Loucy (cell line): ENCODE data around the gene FBXO42.

Source experiments
- H2AFZ ChIP-seq: fragments of 200-600 bp; sonication (generic); 2 replicates; pipeline ENCODE4 v1.6.0; 2016; ENCODE audit warnings: antibody characterized with exemption, mild to moderate bottlenecking, low read length, moderate library complexity
- H3F3A ChIP-seq: fragments of 200-600 bp; 2 replicates; pipeline ENCODE4 v1.6.0; 2016; ENCODE audit warnings: antibody characterized with exemption, low read depth, mild to moderate bottlenecking
- H3K27me3 ChIP-seq: fragments of 200-600 bp; sonication (generic); 2 replicates; pipeline ENCODE4 v1.6.1; 2014; ENCODE audit warnings: low read length, mild to moderate bottlenecking; ENCODE audit not compliant: insufficient read depth, poor library complexity, severe bottlenecking
- H3K36me3 ChIP-seq: fragments of 200-600 bp; sonication (generic); 2 replicates; pipeline ENCODE4 v1.6.1; 2016; ENCODE audit warnings: low read length; ENCODE audit not compliant: insufficient read depth
- H3K4me1 ChIP-seq: fragments of 200-600 bp; sonication (generic); 2 replicates; pipeline ENCODE4 v1.5.1; 2014; ENCODE audit warnings: low read length, mild to moderate bottlenecking; ENCODE audit not compliant: insufficient read depth, poor library complexity, severe bottlenecking
- H3K4me2 ChIP-seq: fragments of 200-600 bp; sonication (generic); 2 replicates; pipeline ENCODE4 v1.6.0; 2014; ENCODE audit warnings: antibody characterized with exemption, low read length, low read depth, mild to moderate bottlenecking; ENCODE audit not compliant: poor library complexity, severe bottlenecking
- H3K4me3 ChIP-seq: fragments of 200-600 bp; sonication (generic); 2 replicates; pipeline ENCODE4 v1.5.1; 2014; ENCODE audit warnings: low read length, mild to moderate bottlenecking, mixed read lengths; ENCODE audit not compliant: poor library complexity, severe bottlenecking
- H3K79me2 ChIP-seq: fragments of 200-600 bp; sonication (generic); 2 replicates; pipeline ENCODE4 v1.6.1; 2014; ENCODE audit warnings: low read length; ENCODE audit not compliant: insufficient read depth
- H3K9ac ChIP-seq: fragments of 200-600 bp; sonication (generic); 2 replicates; pipeline ENCODE4 v1.6.0; 2014; ENCODE audit warnings: mild to moderate bottlenecking, low read depth, low read length, moderate library complexity; ENCODE audit not compliant: poor library complexity, severe bottlenecking
- H3K9me2 ChIP-seq: fragments of 200-600 bp; sonication (generic); replicated peaks from 2 replicates; pipeline ENCODE4 v1.6.1; 2016; ENCODE audit warnings: low read depth, low read length, mixed read lengths
- H3K9me3 ChIP-seq: fragments of 200-600 bp; sonication (generic); 2 replicates; pipeline ENCODE4 v1.6.1; 2014; ENCODE audit warnings: mild to moderate bottlenecking, antibody characterized with exemption, low read length, low read depth; ENCODE audit not compliant: insufficient read depth
- H4K20me1 ChIP-seq: fragments of 200-600 bp; sonication (generic); 2 replicates; pipeline ENCODE4 v1.6.0; 2014; ENCODE audit warnings: antibody characterized with exemption, low read length, mild to moderate bottlenecking; ENCODE audit not compliant: insufficient read depth, poor library complexity, severe bottlenecking
- CTCF ChIP-seq: fragments of 200-600 bp; sonication (generic); conservative IDR thresholded peaks from 2 replicates; pipeline ENCODE4 v1.5.1; 2014; ENCODE audit warnings: mild to moderate bottlenecking, antibody characterized with exemption, low read length
- EZH2phosphoT487 ChIP-seq: fragments of 200-600 bp; IDR thresholded peaks from 2 replicates; pipeline ENCODE4 v1.6.1; 2018; ENCODE audit warnings: antibody characterized with exemption, mild to moderate bottlenecking, moderate library complexity, borderline replicate concordance

Gene FBXO42

GRCh38 chr1:16231331-16232315 lies 120.7 kb downstream of the FBXO42 start:
- H3K4me3 ChIP-seq, result no peak overlapping the region
- no peaks in the 10 kb centered on the region for H4K20me1 ChIP-seq
- no peaks in the 10 kb centered on the region for H3K9me2 ChIP-seq
- no peaks in the 10 kb centered on the region for H3K4me1 ChIP-seq
- no peak overlapping the region for H3K4me2 ChIP-seq
- H3F3A ChIP-seq, result no peaks in the 10 kb centered on the region; the same call in 1 of the 2 replicates
- no peaks in the 10 kb centered on the region for H3K9me3 ChIP-seq
- no peak for TF ChIP-seq EZH2phosphoT487
- TF ChIP-seq CTCF, result no peak
- no peaks in the 10 kb centered on the region for H3K79me2 ChIP-seq
- H2AFZ ChIP-seq, result no peak overlapping the region
- H3K36me3 ChIP-seq, result no peaks in the 10 kb centered on the region
- no peak overlapping the region for H3K9ac ChIP-seq
- H3K27me3 ChIP-seq, result no peaks in the 10 kb centered on the region

GRCh38 chr1:16230744-16231143 lies 121.5 kb downstream of the FBXO42 start:
- Histone ChIP-seq H3K4me1 (no peaks in the 10 kb centered on the region), H4K20me1 (no peaks in the 10 kb centered on the region), H3K27me3 (no peaks in the 10 kb centered on the region), H3K4me2 (no peak overlapping the region), H3K79me2 (no peaks in the 10 kb centered on the region), H2AFZ (no peak overlapping the region), H3K4me3 (no peak overlapping the region), H3F3A (no peaks in the 10 kb centered on the region; the same call in 1 of the 2 replicates), H3K36me3 (no peaks in the 10 kb centered on the region), H3K9me2 (no peaks in the 10 kb centered on the region), H3K9ac (no peak overlapping the region), H3K9me3 (no peaks in the 10 kb centered on the region)
- TF ChIP-seq EZH2phosphoT487, result no peak

- Histone ChIP-seq H3K4me3 (no peak overlapping the region), H3K4me2 (no peak overlapping the region), H3F3A (no peaks in the 10 kb centered on the region; the same call in 1 of the 2 replicates), H3K9ac (no peak overlapping the region), H3K9me3 (no peaks in the 10 kb centered on the region), H4K20me1 (no peaks in the 10 kb centered on the region), H3K79me2 (no peaks in the 10 kb centered on the region), H2AFZ (no peak overlapping the region), H3K36me3 (no peaks in the 10 kb centered on the region), H3K9me2 (no peaks in the 10 kb centered on the region), H3K4me1 (no peaks in the 10 kb centered on the region), H3K27me3 (no peaks in the 10 kb centered on the region)
- TF ChIP-seq EZH2phosphoT487 (no peak), CTCF (no peak)
Measured at GRCh38 chr1:16229976-16230740, 122.1 kb downstream of the FBXO42 start.
